ENCODE results near the gene KRT28.

KRT28 gene

GRCh38 chr17:40812639-40813038 is 12.9 kb upstream of the KRT28 start:
- DNase-seq: no peak
- TF ChIP-seq GATA1 (IDR thresholded peaks at IDR 0.05; ENCODE audit: low read depth, low read length) (no peak), POLR2A (IDR thresholded peaks at IDR 0.05; ENCODE audit: low read length) (no peak)

GRCh38 chr17:40810494-40810893 is 10.7 kb upstream of the KRT28 start:
- no peak for TF ChIP-seq POLR2A (IDR thresholded peaks at IDR 0.05; ENCODE audit: low read length)
- no peak for TF ChIP-seq GATA1 (IDR thresholded peaks at IDR 0.05; ENCODE audit: low read depth, low read length)
- no peak for DNase-seq

- TF ChIP-seq POLR2A (IDR thresholded peaks at IDR 0.05; ENCODE audit: low read length) (no peak), GATA1 (IDR thresholded peaks at IDR 0.05; ENCODE audit: low read depth, low read length) (no peak)
- no peak for DNase-seq
These were observed 10.1 kb upstream of the KRT28 start for GRCh38 chr17:40809721-40810421.

DNA sequence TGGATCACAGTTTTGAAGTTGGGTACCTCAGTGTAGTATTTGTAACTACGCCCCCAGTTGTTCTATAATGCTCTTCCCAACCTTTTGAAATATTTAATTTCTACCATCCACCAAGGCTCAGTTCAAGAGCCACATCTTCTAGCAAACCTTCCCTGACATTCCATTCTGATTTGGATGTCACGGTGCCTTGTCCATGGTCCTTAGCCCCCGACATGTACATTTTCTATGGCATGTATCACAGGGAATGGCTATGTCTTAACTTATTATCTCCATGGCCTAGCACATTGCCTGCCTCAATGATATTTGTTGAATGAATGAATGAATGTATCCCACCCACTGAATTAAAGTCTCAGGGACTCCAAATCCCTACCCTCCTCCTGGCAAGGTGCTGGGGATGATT is 6.4 kb upstream of the KRT28 start:
- DNase-seq: no peak
- TF ChIP-seq GATA1 (IDR thresholded peaks at IDR 0.05; ENCODE audit: low read depth, low read length): no peak
- no peak for TF ChIP-seq POLR2A (IDR thresholded peaks at IDR 0.05; ENCODE audit: low read length)

- no peak for TF ChIP-seq POLR2A (IDR thresholded peaks at IDR 0.05; ENCODE audit: low read length)
- peak; percentile 70 to 84 for DNase-seq
These were observed 3.9 kb upstream of the KRT28 start for GRCh38 chr17:40803617-40804082.

- TF ChIP-seq POLR2A (IDR thresholded peaks at IDR 0.05; ENCODE audit: low read length): no peak
- TF ChIP-seq GATA1 (IDR thresholded peaks at IDR 0.05; ENCODE audit: low read depth, low read length): no peak
These were observed 1.4 kb upstream of the KRT28 start for GRCh38 chr17:40801157-40801556.

DNA sequence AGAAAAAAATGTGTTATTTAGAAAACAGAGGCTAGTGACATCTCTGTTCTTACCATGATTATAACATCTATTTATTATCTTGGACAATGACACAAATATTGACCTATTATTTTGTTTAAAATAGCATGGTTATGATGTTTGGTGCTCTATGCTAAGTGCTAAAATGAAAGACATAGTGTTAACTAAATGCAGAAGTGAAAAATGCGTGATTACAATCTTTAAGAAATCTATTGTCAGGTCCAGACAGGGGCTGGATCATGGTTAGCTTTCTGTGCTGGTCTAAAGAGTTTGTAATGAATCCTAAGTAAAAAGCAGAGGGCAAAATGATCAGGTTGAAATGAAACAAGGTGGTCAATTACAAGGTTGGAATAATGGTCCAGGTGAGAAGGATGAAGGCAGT is 622 bp upstream of the KRT28 start:
- DNase-seq: no peak
- TF ChIP-seq POLR2A (IDR thresholded peaks at IDR 0.05; ENCODE audit: low read length) (no peak), GATA1 (IDR thresholded peaks at IDR 0.05; ENCODE audit: low read depth, low read length) (no peak)

More at GRCh38 chr17:40801157-40801556, 1.4 kb upstream of the KRT28 start:
- DNase-seq: no peak

DNA sequence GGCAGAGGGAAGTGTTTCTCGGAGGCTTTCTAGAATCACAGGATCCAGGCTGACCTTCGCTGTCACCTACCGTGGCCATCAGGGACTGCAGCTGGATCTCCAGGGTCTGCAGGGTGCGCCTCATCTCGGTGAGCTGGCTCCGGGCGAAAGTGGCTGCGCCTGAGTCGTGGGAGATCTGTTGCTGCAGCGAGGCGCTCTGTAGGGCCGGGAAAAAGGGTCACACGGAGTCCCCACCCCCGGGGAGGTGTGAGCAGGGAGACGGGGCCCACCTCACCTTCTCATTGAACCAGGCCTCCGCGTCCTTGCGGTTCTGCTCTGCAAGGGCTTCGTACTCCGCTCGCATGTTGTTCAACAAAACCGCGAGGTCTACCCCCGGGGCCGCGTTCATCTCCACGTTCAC is 2.9 kb downstream of the KRT28 start:
- no peak for DNase-seq
- TF ChIP-seq POLR2A (IDR thresholded peaks at IDR 0.05; ENCODE audit: low read length) (no peak), GATA1 (IDR thresholded peaks at IDR 0.05; ENCODE audit: low read depth, low read length) (no peak)

GRCh38 chr17:40795019-40795667 is 4.6 kb downstream of the KRT28 start:
- DNase-seq: no peak
- no peak for TF ChIP-seq POLR2A (IDR thresholded peaks at IDR 0.05; ENCODE audit: low read length)
- no peak for TF ChIP-seq GATA1 (IDR thresholded peaks at IDR 0.05; ENCODE audit: low read depth, low read length)

DNA sequence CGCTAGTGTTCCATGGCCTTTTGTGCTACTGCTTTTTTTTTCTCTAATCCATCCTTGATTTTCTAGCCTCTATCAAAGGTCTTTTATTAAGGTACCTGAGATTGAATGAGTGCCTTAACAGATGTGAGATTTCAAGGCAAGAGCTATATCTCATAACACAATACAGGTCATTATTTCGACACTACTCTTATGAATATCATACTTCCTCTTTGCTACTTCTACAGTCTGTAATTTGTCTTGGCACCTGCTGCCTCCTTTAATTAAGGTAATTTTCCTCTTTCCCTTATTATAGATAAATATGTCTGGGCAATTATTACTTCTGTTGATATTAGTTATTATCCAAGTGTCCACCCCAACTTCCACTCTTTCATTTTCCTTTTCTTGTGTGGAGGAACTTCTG is 5.3 kb downstream of the KRT28 start:
- TF ChIP-seq GATA1 (IDR thresholded peaks at IDR 0.05; ENCODE audit: low read depth, low read length) (no peak), POLR2A (IDR thresholded peaks at IDR 0.05; ENCODE audit: low read length) (no peak)
- no peak for DNase-seq

DNA sequence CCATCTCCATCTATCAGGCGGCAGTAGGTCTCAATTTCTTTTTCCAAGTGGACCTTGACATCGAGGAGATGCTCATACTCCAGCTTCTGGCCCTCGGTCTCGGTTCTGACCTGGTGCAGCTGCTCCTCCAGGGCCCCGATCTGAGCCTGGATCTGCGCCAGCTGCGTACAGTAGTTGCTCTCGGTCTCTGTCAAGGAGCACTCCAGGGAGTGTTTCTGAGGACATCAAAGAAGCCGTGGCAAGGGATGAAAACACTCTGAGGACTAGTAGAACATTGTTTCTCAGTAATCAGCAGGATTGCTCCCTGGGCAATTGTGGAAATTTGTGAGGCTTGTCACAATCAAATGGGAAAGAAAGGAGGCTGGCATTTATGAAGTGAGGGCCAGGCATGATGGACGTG is 5.9 kb downstream of the KRT28 start:
- DNase-seq: no peak
- no peak for TF ChIP-seq POLR2A (IDR thresholded peaks at IDR 0.05; ENCODE audit: low read length)
- TF ChIP-seq GATA1 (IDR thresholded peaks at IDR 0.05; ENCODE audit: low read depth, low read length): no peak

- DNase-seq: peak in 1 of 2 experiments; percentile 27
These were observed 7.8 kb downstream of the KRT28 start for GRCh38 chr17:40791787-40792436.

GRCh38 chr17:40791111-40791510 is 8.6 kb downstream of the KRT28 start:
- TF ChIP-seq POLR2A (IDR thresholded peaks at IDR 0.05; ENCODE audit: low read length) (no peak), GATA1 (IDR thresholded peaks at IDR 0.05; ENCODE audit: low read depth, low read length) (no peak)
- DNase-seq: no peak

More at GRCh38 chr17:40791787-40792436, 7.8 kb downstream of the KRT28 start:
- TF ChIP-seq GATA1 (IDR thresholded peaks at IDR 0.05; ENCODE audit: low read depth, low read length) (no peak), POLR2A (IDR thresholded peaks at IDR 0.05; ENCODE audit: low read length) (no peak)

DNA sequence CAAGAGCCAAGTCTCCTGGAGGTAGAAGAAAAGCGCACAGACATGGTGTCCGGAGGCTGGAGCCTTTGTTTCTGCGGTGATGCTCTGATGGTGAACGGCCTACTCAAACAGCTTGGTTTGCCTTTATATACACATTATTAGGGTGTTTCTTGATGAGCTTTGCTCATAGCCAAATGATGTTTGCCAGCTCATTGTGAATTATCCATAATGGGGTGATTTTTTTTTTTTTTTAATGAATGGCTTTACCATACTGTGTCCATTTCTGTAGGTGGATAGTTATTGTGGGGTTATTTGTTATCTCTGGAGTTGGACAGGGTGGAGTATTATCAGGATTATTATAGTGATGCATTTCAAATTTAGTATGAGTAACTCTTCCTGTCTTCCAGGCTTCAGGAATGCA is 17.3 kb downstream of the KRT28 start, which contains the start of gene KRT27:
Gene KRT27 (minus strand): TSS at position 101 of the 400 bp plus-strand sequence. CDS start 57 bp downstream, at position 44.
- no peak for TF ChIP-seq GATA1 (IDR thresholded peaks at IDR 0.05; ENCODE audit: low read depth, low read length)
- no peak for TF ChIP-seq POLR2A (IDR thresholded peaks at IDR 0.05; ENCODE audit: low read length)
- no peak for DNase-seq

Measured in erythroblast (primary cell).